GM23338 (cell line): Measurements from ENCODE around the gene SERPINH1. TPM values are rescaled to one million over a fixed set of nuclear protein-coding genes. Genes with fewer than 3 reads are reported as not detected.

ENCODE experiments used
- ATAC-seq: fragments of 200-7000 bp; cut with Tn5 transposase; 3 replicates; pipeline ENCODE4 v1.9.1; 2020
- DNase-seq: peaks from one replicate; pipeline ENCODE4 v3.0.0-alpha.2; 2015; ENCODE audit warnings: low spot score
- H2AFZ ChIP-seq: fragments of 200-600 bp; sonication (generic); 2 replicates; pipeline ENCODE4 v1.8.0; 2016; ENCODE audit warnings: antibody characterized with exemption, mild to moderate bottlenecking, moderate library complexity
- H3F3A ChIP-seq: fragments of 200-600 bp; sonication (generic); replicated peaks from 2 replicates; pipeline ENCODE4 v1.8.0; 2017; ENCODE audit warnings: antibody characterized with exemption, mixed run types, low read depth
- H3K27ac ChIP-seq: fragments of 200-600 bp; sonication (generic); 2 replicates; pipeline ENCODE4 v1.6.1; 2016; ENCODE audit warnings: low read depth
- H3K27me3 ChIP-seq: fragments of 200-600 bp; sonication (generic); 2 replicates; pipeline ENCODE4 v1.8.0; 2016; ENCODE audit warnings: mild to moderate bottlenecking, mixed run types, moderate library complexity; ENCODE audit not compliant: insufficient read depth
- H3K36me3 ChIP-seq: fragments of 200-600 bp; sonication (generic); 2 replicates; pipeline ENCODE4 v1.8.0; 2016; ENCODE audit warnings: mild to moderate bottlenecking; ENCODE audit not compliant: insufficient read depth
- H3K4me1 ChIP-seq: fragments of 200-600 bp; sonication (generic); 2 replicates; pipeline ENCODE4 v1.8.0; 2016; ENCODE audit warnings: mild to moderate bottlenecking, moderate library complexity; ENCODE audit not compliant: insufficient read depth
- H3K4me2 ChIP-seq: fragments of 200-600 bp; sonication (generic); 2 replicates; pipeline ENCODE4 v1.7.1; 2017; ENCODE audit warnings: mixed run types
- H3K4me3 ChIP-seq: fragments of 200-600 bp; sonication (generic); 2 replicates; pipeline ENCODE4 v1.6.1; 2016; ENCODE audit warnings: mixed run types
- H3K79me2 ChIP-seq: fragments of 200-600 bp; sonication (generic); replicated peaks from 2 replicates; pipeline ENCODE4 v1.8.0; 2017; ENCODE audit warnings: mild to moderate bottlenecking; ENCODE audit not compliant: insufficient read depth
- H3K9me2 ChIP-seq: fragments of 200-600 bp; sonication (generic); 2 replicates; pipeline ENCODE4 v1.8.0; 2017; ENCODE audit not compliant: insufficient read depth
- H4K20me1 ChIP-seq: fragments of 200-600 bp; sonication (generic); replicated peaks from 2 replicates; pipeline ENCODE4 v1.8.0; 2017; ENCODE audit warnings: mild to moderate bottlenecking; ENCODE audit not compliant: insufficient read depth
- H3K27ac Mint-ChIP-seq: 2 replicates; pipeline ENCODE4 v1.8.0; 2020; ENCODE audit warnings: inconsistent platforms, mild to moderate bottlenecking, moderate library complexity, mixed read lengths
- H3K27me3 Mint-ChIP-seq: 3 replicates; pipeline ENCODE4 v1.8.0; 2022; ENCODE audit warnings: low read depth, mild to moderate bottlenecking, moderate library complexity, mixed read lengths, inconsistent platforms; ENCODE audit not compliant: insufficient read depth, poor library complexity
- H3K36me3 Mint-ChIP-seq: 3 replicates; pipeline ENCODE4 v1.8.0; 2021; ENCODE audit warnings: low read depth, mild to moderate bottlenecking, inconsistent platforms, moderate library complexity, mixed read lengths
- H3K4me1 Mint-ChIP-seq: 3 replicates; pipeline ENCODE4 v1.8.0; 2020; ENCODE audit warnings: mild to moderate bottlenecking, inconsistent platforms, mixed read lengths
- H3K4me3 Mint-ChIP-seq: 3 replicates; pipeline ENCODE4 v1.8.0; 2021; ENCODE audit warnings: moderate library complexity, mild to moderate bottlenecking, inconsistent platforms, mixed read lengths
- H3K9me3 Mint-ChIP-seq: 3 replicates; pipeline ENCODE4 v1.8.0; 2020; ENCODE audit warnings: moderate library complexity, mild to moderate bottlenecking, inconsistent platforms, mixed read lengths
- CREB1 ChIP-seq: fragments of 250-450 bp; sonication (Bioruptor Pico); IDR thresholded peaks from 2 replicates; pipeline ENCODE4 v1.5.0; 2020; ENCODE audit warnings: low read depth, mild to moderate bottlenecking, moderate library complexity
- CTCF ChIP-seq, 2 experiments: fragments of 200-600 bp in 1 of 2; sonication (generic) in 1 of 2; conservative IDR thresholded peaks; 2 replicates each; pipeline versions ENCODE4 v1.5.1 to v1.6.1; 2016 to 2017; ENCODE audit warnings: antibody characterized with exemption in 2 of 2, low read depth in 2 of 2, mild to moderate bottlenecking in 2 of 2, moderate library complexity in 1 of 2
- ETS1 ChIP-seq: IDR thresholded peaks from 2 replicates; pipeline ENCODE4 v1.6.1; 2016; ENCODE audit warnings: antibody characterized with exemption
- EZH2 ChIP-seq: fragments of 200-600 bp; sonication (generic); IDR thresholded peaks from one replicate; pipeline ENCODE4 v1.8.0; 2017; ENCODE audit warnings: antibody characterized with exemption, mild to moderate bottlenecking, low read depth; ENCODE audit not compliant: unreplicated experiment
- EZH2phosphoT487 ChIP-seq: fragments of 200-600 bp; sonication (generic); IDR thresholded peaks from one replicate; pipeline ENCODE4 v1.8.1; 2018; ENCODE audit warnings: antibody characterized with exemption; ENCODE audit not compliant: unreplicated experiment
- JUNB ChIP-seq: IDR thresholded peaks from one replicate; pipeline ENCODE4 v1.6.1; 2016; ENCODE audit warnings: antibody characterized with exemption; ENCODE audit not compliant: unreplicated experiment
- NANOG ChIP-seq: IDR thresholded peaks from 2 replicates; pipeline ENCODE4 v1.6.1; 2016; ENCODE audit warnings: antibody characterized with exemption, borderline replicate concordance
- POLR2AphosphoS5 ChIP-seq: IDR thresholded peaks from 2 replicates; pipeline ENCODE4 v1.6.1; 2016; ENCODE audit warnings: antibody characterized with exemption, low read depth
- STAT1 ChIP-seq: IDR thresholded peaks from one replicate; pipeline ENCODE4 v1.6.1; 2016; ENCODE audit warnings: antibody characterized with exemption; ENCODE audit not compliant: unreplicated experiment
- ZNF114 ChIP-seq: fragments of 250-450 bp; sonication (Bioruptor Pico); IDR thresholded peaks from 2 replicates; pipeline ENCODE4 v1.5.0; 2020; ENCODE audit warnings: mild to moderate bottlenecking, moderate library complexity
- ZNF331 ChIP-seq: fragments of 250-450 bp; sonication (Bioruptor Pico); IDR thresholded peaks from 2 replicates; pipeline ENCODE4 v1.5.0; 2020; ENCODE audit warnings: low read depth, mild to moderate bottlenecking, moderate library complexity
- polyA plus RNA-seq: library from polyadenylated mRNA; unstranded; fragments of >200 nt; fragmentation: Nextera tagmentation; extraction: Ambion mirVana; gene quantifications from 2 replicates; pipeline ENCODE4 v1.2.1, GENCODE V29; 2016
- total RNA-seq: library from RNA; depleted of rRNA; stranded (reverse); fragments of >200 nt; shearing (Covaris generic); gene quantifications from 2 replicates; pipeline ENCODE4 v1.2.3, GENCODE V29; 2014
- TF ChIP-seq, protein P1 (sequence below): fragments of 250-450 bp; sonication (Bioruptor Pico); IDR thresholded peaks from 2 replicates; pipeline ENCODE4 v1.5.0; 2020; ENCODE audit warnings: mild to moderate bottlenecking, moderate library complexity
- TF ChIP-seq, protein P2 (sequence below): IDR thresholded peaks from one replicate; pipeline ENCODE4 v1.6.1; 2018; ENCODE audit warnings: antibody characterized with exemption; ENCODE audit not compliant: unreplicated experiment

Gene SERPINH1
- total and polyA plus RNA-seq, 2 experiments from 2014 or later: 238 to 1,217 TPM

DNA sequence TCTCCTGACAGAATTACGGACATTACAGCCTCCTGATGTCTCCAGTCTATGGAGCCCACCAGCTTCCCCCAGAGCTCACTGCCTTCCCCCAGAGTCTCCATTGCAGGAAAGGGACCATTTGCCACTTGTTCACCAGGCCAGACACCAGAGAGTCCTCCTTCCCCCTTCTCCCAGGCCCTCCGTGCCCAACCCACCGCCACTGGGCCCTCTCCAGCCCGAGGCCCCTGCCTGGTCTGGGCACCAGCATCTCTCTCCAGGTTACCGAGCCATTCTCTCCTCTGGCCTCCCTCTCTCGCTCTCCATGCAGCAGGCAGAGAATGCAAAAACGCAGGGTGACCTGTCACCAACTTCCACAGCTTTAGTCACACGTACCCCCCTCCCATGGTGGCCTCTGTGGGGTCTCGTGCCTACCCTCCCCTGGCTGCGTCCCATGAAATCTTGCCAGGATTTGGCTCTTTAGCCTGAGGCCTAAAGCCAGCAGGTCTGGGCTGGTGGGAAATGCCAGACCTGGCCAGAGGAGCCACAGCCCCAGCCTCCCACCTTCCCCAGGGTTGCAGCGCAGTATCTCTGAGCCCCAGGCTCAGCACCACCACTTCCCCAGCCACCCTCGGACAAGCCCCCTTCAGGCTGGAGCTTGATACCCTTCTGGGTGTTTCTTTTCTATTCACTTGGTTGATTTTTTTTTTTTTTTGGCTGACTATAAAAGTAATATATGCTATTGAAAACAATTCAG, 6.8 kb upstream of the SERPINH1 start:
- peak overlapping the region; percentile 95 for H3K27ac Mint-ChIP-seq
- Histone ChIP-seq H3K79me2 (no peaks in the 10 kb centered on the region), H3K36me3 (no peaks in the 10 kb centered on the region), H3K4me1 (peaks cover 38% of the 10 kb centered on the region), H3K27ac (no peak overlapping the region), H3K4me3 (no peak overlapping the region), H3K27me3 (no peaks in the 10 kb centered on the region), H2AFZ (no peak overlapping the region; the same call in 1 of the 2 replicates), H3K9me2 (no peaks in the 10 kb centered on the region), H3K4me2 (peak overlapping the region; percentile 14; the same call in 1 of the 2 replicates), H4K20me1 (no peaks in the 10 kb centered on the region), H3F3A (0 out of 2 replicates have a peak, but pooled peaks cover 10% of the 10 kb centered on the region)
- peaks cover 59% of the 10 kb centered on the region for H3K4me1 Mint-ChIP-seq
- TF ChIP-seq EZH2 (no peak), CTCF (conservative IDR thresholded peaks at IDR 0.05; ENCODE audit: low read depth in 2 of 2) (no peak), ZNF114 (CRISPR knock-in tag) (no peak), ZNF331 (CRISPR knock-in tag) (no peak), EZH2phosphoT487 (no peak), NANOG (no peak), STAT1 (no peak), ETS1 (no peak), CREB1 (no peak), JUNB (no peak), POLR2AphosphoS5 (no peak)
- TF ChIP-seq, protein P1, sequence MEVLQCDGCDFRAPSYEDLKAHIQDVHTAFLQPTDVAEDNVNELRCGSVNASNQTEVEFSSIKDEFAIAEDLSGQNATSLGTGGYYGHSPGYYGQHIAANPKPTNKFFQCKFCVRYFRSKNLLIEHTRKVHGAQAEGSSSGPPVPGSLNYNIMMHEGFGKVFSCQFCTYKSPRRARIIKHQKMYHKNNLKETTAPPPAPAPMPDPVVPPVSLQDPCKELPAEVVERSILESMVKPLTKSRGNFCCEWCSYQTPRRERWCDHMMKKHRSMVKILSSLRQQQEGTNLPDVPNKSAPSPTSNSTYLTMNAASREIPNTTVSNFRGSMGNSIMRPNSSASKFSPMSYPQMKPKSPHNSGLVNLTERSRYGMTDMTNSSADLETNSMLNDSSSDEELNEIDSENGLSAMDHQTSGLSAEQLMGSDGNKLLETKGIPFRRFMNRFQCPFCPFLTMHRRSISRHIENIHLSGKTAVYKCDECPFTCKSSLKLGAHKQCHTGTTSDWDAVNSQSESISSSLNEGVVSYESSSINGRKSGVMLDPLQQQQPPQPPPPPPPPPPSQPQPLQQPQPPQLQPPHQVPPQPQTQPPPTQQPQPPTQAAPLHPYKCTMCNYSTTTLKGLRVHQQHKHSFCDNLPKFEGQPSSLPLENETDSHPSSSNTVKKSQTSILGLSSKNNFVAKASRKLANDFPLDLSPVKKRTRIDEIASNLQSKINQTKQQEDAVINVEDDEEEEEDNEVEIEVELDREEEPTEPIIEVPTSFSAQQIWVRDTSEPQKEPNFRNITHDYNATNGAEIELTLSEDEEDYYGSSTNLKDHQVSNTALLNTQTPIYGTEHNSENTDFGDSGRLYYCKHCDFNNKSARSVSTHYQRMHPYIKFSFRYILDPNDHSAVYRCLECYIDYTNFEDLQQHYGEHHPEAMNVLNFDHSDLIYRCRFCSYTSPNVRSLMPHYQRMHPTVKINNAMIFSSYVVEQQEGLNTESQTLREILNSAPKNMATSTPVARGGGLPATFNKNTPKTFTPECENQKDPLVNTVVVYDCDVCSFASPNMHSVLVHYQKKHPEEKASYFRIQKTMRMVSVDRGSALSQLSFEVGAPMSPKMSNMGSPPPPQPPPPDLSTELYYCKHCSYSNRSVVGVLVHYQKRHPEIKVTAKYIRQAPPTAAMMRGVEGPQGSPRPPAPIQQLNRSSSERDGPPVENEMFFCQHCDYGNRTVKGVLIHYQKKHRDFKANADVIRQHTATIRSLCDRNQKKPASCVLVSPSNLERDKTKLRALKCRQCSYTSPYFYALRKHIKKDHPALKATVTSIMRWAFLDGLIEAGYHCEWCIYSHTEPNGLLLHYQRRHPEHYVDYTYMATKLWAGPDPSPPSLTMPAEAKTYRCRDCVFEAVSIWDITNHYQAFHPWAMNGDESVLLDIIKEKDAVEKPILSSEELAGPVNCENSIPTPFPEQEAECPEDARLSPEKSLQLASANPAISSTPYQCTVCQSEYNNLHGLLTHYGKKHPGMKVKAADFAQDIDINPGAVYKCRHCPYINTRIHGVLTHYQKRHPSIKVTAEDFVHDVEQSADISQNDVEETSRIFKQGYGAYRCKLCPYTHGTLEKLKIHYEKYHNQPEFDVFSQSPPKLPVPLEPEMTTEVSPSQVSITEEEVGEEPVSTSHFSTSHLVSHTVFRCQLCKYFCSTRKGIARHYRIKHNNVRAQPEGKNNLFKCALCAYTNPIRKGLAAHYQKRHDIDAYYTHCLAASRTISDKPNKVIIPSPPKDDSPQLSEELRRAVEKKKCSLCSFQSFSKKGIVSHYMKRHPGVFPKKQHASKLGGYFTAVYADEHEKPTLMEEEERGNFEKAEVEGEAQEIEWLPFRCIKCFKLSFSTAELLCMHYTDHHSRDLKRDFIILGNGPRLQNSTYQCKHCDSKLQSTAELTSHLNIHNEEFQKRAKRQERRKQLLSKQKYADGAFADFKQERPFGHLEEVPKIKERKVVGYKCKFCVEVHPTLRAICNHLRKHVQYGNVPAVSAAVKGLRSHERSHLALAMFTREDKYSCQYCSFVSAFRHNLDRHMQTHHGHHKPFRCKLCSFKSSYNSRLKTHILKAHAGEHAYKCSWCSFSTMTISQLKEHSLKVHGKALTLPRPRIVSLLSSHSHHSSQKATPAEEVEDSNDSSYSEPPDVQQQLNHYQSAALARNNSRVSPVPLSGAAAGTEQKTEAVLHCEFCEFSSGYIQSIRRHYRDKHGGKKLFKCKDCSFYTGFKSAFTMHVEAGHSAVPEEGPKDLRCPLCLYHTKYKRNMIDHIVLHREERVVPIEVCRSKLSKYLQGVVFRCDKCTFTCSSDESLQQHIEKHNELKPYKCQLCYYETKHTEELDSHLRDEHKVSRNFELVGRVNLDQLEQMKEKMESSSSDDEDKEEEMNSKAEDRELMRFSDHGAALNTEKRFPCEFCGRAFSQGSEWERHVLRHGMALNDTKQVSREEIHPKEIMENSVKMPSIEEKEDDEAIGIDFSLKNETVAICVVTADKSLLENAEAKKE (CRISPR knock-in tag): no peak
- TF ChIP-seq, protein P2, sequence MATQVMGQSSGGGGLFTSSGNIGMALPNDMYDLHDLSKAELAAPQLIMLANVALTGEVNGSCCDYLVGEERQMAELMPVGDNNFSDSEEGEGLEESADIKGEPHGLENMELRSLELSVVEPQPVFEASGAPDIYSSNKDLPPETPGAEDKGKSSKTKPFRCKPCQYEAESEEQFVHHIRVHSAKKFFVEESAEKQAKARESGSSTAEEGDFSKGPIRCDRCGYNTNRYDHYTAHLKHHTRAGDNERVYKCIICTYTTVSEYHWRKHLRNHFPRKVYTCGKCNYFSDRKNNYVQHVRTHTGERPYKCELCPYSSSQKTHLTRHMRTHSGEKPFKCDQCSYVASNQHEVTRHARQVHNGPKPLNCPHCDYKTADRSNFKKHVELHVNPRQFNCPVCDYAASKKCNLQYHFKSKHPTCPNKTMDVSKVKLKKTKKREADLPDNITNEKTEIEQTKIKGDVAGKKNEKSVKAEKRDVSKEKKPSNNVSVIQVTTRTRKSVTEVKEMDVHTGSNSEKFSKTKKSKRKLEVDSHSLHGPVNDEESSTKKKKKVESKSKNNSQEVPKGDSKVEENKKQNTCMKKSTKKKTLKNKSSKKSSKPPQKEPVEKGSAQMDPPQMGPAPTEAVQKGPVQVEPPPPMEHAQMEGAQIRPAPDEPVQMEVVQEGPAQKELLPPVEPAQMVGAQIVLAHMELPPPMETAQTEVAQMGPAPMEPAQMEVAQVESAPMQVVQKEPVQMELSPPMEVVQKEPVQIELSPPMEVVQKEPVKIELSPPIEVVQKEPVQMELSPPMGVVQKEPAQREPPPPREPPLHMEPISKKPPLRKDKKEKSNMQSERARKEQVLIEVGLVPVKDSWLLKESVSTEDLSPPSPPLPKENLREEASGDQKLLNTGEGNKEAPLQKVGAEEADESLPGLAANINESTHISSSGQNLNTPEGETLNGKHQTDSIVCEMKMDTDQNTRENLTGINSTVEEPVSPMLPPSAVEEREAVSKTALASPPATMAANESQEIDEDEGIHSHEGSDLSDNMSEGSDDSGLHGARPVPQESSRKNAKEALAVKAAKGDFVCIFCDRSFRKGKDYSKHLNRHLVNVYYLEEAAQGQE: no peak
- ATAC-seq (no peak), DNase-seq (no peak)
- H3K4me3 Mint-ChIP-seq: no peak overlapping the region; the same call in 2 of the 3 replicates
- no peaks in the 10 kb centered on the region for H3K36me3 Mint-ChIP-seq
- H3K27me3 Mint-ChIP-seq: peaks cover 14% of the 10 kb centered on the region
- no peaks in the 10 kb centered on the region for H3K9me3 Mint-ChIP-seq
